ENCODE results near the gene WBP1.

DNA sequence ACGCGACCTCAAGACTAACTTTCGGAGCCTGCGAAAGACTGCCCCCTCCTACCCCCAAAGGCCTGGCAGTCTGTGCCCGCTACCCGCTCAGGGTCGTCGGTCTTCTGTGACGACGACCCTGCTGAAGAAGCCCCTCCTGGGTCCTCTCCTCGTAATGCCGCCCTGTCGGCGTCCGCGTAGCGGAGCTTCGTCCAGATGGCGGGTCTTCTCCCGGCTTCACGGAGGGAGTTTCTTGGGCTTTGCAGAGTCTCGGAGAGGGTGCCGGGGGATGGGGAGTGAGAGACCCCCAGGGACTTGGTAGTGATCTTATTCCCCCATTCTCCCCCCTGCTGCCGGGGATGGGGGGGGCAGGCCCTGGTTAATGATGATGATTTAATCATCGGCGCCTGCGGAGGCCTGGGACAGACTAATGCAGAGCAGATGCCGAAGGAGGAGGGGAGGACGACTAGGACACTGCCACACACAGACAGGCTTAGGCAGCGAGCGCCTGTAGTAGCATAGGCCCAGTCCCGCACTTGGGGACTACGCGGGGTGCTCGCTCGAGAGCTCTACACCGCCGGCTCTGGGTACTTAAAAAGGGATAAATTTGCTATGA lies 49.8 kb downstream of the WBP1 start:
- TF ChIP-seq CTCF (IDR thresholded peaks at IDR 0.05; ENCODE audit: insufficient read depth, low read length, poor library complexity, severe bottlenecking) = no peak
- no peak for TF ChIP-seq EZH2phosphoT487 (conservative IDR thresholded peaks at IDR 0.05; ENCODE audit: low read length)

Data from SU-DHL-6 (cell line).